Fibroblast of pulmonary artery (primary cell): ENCODE data around the gene NAE1.
A peak's percentile ranks its signal among the peaks of the same experiment; 100 is the strongest.

Experiments used
- DNase-seq: peaks from one replicate; pipeline ENCODE4 v3.0.0-alpha.2; 2010; ENCODE audit warnings: low read depth
- H3K4me3 ChIP-seq: replicated peaks from 2 replicates; pipeline ENCODE4 v1.5.1; 2011; ENCODE audit warnings: low read depth, mild to moderate bottlenecking, control low read depth, low read length, moderate library complexity
- CTCF ChIP-seq: IDR thresholded peaks from 2 replicates; pipeline ENCODE4 v1.5.1; 2011; ENCODE audit warnings: mild to moderate bottlenecking, control low read depth, low read length, inconsistent platforms; ENCODE audit errors: missing control alignments

Gene NAE1

GRCh38 chr16:66845080-66845410 is 14.3 kb upstream of the NAE1 start:
- peak overlapping the region; percentile 29 for H3K4me3 ChIP-seq
- no peak for TF ChIP-seq CTCF
- no peak for DNase-seq

GRCh38 chr16:66844342-66845079 is 13.7 kb upstream of the NAE1 start, which contains the start of gene CA7:
CA7 (plus strand) TSS chr16:66844414; CDS start chr16:66844488, 74 bp downstream.
- TF ChIP-seq CTCF = no peak
- peak within 1 kb of the TSS; percentile 29 for H3K4me3 ChIP-seq
- DNase-seq = no peak

GRCh38 chr16:66844009-66844341 is 13.2 kb upstream of the NAE1 start:
- DNase-seq = no peak
- H3K4me3 ChIP-seq = no peak overlapping the region
- no peak for TF ChIP-seq CTCF

GRCh38 chr16:66843191-66843590 is 12.4 kb upstream of the NAE1 start:
- TF ChIP-seq CTCF = no peak
- no peak for DNase-seq
- H3K4me3 ChIP-seq = no peak overlapping the region

- DNase-seq = no peak
- no peak overlapping the region for H3K4me3 ChIP-seq
- no peak for TF ChIP-seq CTCF
These were observed 12.0 kb upstream of the NAE1 start for GRCh38 chr16:66842765-66843164.

GRCh38 chr16:66841366-66841765 is 10.6 kb upstream of the NAE1 start:
- no peak for DNase-seq
- no peak overlapping the region for H3K4me3 ChIP-seq
- TF ChIP-seq CTCF = no peak

- no peak for TF ChIP-seq CTCF
- DNase-seq = no peak
- no peak overlapping the region for H3K4me3 ChIP-seq
These were observed 10.1 kb upstream of the NAE1 start for GRCh38 chr16:66840883-66841282.
